Sigmoid colon (tissue), 7 donors: ENCODE data around the gene RBX1. TPM values are rescaled to one million over a fixed set of nuclear protein-coding genes. Genes with fewer than 3 reads are reported as not detected.

Experiments used
- polyA plus RNA-seq, 3 donors: library from polyadenylated mRNA; stranded (reverse); fragments of 200-250 nt; gene quantifications; one replicate each; pipeline ENCODE4 v1.2.3, GENCODE V29; 2013
- small RNA-seq, 3 donors: library from RNA; depleted of rRNA; stranded (forward); fragments of <200 nt; gene quantifications; one replicate each; pipeline ENCODE3, GENCODE V24; 2016
- total RNA-seq, 4 donors: library from RNA; depleted of rRNA; stranded (reverse); fragments of >200 nt; gene quantifications; one replicate each; pipeline ENCODE4 v1.1.0, GENCODE V29; 2016
- donor health status: healthy with polysubstance abuse.
- donor health status: Bipolar disorder and iron deficiency.
- donor health status: healthy.

Gene RBX1
- total and polyA plus RNA-seq, 7 donors = 32.4 to 78.7 (median 54.7) TPM

Small RNA genes lying within 50 kb of the gene (small RNA-seq; reads per million reads assigned to genes)
- 0 reads per million in 3 donors for gene RF00017
- 0 reads per million in 3 donors for gene RNU6-379P

Other genes starting within 250 kb of the RBX1 start
- gene SLC25A17, start 132.0 kb upstream of the RBX1 start, total RNA-seq = 10 to 100 TPM; 10.2 to 14.7 (median 11.1) TPM
- 10 to 100 TPM in 1 of 3 donors, 1 to 10 TPM in 2; 6.2 to 12.6 (median 9.0) TPM for gene SLC25A17, start 132.0 kb upstream of the RBX1 start, polyA plus RNA-seq
- 100 to 1,000 TPM; 171 to 213 (median 198) TPM for gene ST13, start 94.7 kb upstream of the RBX1 start, total RNA-seq
- gene ST13, start 94.7 kb upstream of the RBX1 start, polyA plus RNA-seq = 100 to 1,000 TPM in 2 of 3 donors, 10 to 100 TPM in 1; 76.1 to 210 (median 119) TPM
- 10 to 100 TPM in 3 of 4 donors, 1 to 10 TPM in 1; 9.6 to 13.6 (median 11.9) TPM for gene XPNPEP3, start 94.2 kb upstream of the RBX1 start, total RNA-seq
- gene XPNPEP3, start 94.2 kb upstream of the RBX1 start, polyA plus RNA-seq = 1 to 10 TPM; 3.9 to 6.6 (median 6.2) TPM
- gene DNAJB7, start 89.3 kb upstream of the RBX1 start, total RNA-seq = not detected
- under 1 TPM in 2 of 3 donors, not detected in 1; 0.07 to 0.60 TPM for gene DNAJB7, start 89.3 kb upstream of the RBX1 start, polyA plus RNA-seq
- gene EP300, start 141.2 kb downstream of the RBX1 start, total RNA-seq = 100 to 1,000 TPM in 1 of 4 donors, 10 to 100 TPM in 3; 59.6 to 109 (median 79.2) TPM
- 10 to 100 TPM in 1 of 3 donors, 1 to 10 TPM in 2; 6.0 to 27.4 (median 9.0) TPM for gene EP300, start 141.2 kb downstream of the RBX1 start, polyA plus RNA-seq